ENCODE measurements around the gene GTF3C5.
"Not testable (repeated sequence)": the region's sequence is repeated elsewhere in the genome, so short reads cannot be mapped to it uniquely, and the experiment has no call there.

Gene GTF3C5

DNA sequence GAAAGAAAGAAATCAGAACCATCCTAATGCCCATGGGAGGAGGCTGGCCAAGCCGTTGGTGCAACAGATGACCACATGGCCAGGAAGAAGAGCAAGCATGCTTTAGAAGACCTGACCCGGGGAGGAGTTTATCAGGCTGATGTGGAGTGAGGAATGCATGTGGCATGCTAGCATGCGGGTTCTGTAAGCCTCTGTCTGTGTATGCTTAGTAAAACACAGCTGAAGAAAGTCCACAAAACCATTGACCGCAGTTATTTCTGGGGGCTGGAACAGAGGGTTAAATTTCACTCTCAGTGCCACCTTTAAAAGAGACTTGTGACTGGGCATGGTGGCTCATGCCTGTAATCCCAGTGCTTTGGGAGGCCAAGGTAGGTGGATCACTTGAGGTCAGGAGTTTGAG lies 33.2 kb upstream of the GTF3C5 start:
- DNase-seq, result no peak

DNA sequence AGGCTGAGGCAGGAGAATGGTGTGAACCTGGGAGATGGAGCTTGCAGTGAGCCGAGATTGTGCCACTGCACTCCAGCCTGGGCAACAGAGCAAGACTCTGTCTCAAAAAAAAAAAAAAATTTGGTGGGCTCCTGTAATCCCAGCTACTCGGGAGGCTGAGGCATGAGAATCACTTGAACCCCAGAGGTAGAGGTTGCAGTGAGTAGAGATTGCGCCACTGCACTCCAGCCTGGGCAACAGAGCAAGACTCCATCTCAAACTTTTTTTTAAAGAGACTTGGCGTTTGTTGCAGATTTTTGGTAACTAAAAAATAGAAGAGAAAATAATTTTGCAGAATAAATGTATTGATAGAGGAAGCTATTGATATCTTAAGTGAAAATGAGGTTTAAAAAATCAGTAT lies 32.6 kb upstream of the GTF3C5 start:
- not testable (repeated sequence) for DNase-seq

GRCh38 chr9:132998831-132999635 lies 31.8 kb upstream of the GTF3C5 start:
- no peak for DNase-seq

DNA sequence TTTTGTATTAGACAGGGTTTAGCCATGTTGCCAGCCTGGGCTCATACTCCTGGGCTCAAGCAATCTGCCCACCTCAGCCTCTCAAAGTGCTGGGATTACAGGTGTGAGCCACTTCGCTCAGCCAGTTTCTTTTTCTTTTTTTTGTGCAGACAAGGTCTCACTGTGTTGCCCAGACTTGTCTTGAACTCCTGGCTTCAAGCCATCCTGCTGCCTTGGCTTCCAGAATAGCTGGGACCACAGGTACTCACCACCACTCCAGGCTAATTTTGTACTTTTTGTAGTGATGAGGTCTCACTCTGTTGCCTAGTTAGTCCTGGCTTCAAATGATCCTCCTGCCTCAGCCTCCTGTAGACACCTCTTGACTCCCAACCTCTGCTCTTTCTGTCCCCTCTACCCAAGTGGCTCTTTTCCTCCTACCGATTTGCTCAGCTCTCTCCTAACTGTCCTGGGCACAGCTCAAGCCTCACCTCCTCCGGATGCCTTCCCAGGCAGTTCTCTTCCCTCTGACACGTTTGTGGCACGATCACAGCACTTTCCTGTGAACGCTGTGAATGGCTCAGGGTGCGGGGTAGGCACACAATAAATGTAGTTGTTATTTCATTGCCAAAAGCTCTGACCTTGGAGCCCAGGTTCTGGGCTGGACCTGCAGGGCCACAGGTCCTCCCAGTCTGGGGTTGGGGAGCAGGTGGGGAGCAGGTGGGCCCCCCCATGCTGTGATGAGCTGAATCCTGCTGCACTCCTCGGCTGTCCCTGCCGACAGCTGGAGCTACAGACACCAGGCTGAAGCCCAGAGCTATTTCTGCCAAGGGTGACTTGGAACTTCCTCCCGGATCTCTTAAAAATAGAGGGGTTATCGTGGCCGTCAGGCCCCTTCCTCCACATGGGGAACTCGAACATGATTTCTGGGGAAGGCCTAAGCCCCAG lies 28.4 kb upstream of the GTF3C5 start:
- DNase-seq, result no peak

DNA sequence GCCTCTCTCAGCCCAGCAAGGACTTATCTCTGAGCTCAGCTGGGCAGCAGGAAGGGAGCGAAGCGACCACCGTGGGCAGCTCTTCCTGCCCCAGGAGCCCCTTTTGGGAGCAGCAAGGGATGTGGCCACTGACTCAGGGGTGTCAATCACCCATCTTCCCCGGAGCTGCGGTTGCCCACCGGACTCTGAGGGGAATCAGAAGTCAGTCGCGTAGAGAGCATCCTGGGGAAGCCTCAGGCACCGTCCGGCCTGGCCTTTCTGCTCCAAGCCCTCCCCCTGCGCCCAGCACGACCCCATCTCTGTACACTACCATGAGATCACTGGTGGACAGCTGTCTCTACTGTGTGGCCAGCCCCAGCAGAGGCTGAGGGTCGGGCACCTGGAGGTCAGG lies 27.7 kb upstream of the GTF3C5 start:
- DNase-seq, result no peak

GRCh38 chr9:133003671-133004090 lies 27.1 kb upstream of the GTF3C5 start:
- DNase-seq, result no peak

- no peak for DNase-seq
Observed at GRCh38 chr9:133004091-133004998, 26.5 kb upstream of the GTF3C5 start.

DNA sequence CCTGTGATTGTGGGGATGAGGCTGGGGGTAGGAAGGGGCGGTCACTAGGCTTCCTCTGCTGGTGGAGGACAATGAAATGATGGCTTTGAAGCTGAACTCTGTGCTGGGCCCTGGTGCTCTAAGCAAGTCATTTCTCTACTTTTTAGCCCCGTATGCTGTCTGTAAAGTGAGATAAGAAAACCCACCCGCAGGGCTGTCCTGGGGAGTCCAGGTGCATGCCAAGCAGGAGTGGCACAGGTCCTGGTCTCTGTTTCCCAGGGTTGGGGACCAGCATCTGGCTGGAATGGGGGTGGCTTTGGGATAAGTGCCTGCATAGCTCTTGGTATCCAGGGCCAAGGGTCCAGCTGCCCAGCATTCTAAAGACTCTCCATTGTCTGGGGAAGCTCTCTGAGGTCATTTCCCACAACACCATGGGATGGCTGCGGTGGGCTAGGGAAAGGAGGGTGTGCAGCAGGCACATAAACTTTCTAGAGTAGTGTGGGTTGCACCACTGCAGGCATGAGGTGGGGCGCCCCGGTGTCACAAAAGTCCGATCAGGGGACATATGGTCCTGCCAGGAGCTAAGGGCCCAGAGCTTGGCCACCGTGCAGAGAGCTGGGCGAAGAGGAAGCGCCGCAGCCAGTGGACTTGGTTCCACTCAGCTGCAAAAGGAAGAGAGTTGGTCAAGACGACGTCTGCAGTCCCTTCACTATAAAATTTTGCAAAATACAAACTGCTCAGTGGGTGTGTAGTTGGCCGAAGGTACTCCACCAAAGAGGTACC lies 25.6 kb upstream of the GTF3C5 start:
- DNase-seq, result no peak

DNA sequence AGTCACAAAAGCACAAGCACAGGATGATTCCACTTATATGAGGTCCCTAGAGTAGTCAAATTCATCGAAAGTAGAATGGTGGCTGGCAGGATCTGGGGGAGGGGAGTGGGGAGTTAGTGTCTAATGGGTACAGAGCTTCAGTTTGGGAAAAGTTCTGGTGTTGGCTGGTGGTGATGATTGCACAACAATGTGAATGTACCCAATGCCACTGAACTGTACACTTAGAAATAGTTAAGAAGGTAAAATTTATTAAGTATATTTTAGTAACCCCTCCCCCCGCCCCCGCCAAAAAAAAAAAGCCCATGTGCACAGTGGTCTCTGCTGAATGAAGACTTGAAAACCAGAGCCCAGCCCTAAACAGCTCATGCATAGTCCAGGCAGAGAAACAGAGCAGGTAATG lies 24.8 kb upstream of the GTF3C5 start:
- DNase-seq, result no peak

DNA sequence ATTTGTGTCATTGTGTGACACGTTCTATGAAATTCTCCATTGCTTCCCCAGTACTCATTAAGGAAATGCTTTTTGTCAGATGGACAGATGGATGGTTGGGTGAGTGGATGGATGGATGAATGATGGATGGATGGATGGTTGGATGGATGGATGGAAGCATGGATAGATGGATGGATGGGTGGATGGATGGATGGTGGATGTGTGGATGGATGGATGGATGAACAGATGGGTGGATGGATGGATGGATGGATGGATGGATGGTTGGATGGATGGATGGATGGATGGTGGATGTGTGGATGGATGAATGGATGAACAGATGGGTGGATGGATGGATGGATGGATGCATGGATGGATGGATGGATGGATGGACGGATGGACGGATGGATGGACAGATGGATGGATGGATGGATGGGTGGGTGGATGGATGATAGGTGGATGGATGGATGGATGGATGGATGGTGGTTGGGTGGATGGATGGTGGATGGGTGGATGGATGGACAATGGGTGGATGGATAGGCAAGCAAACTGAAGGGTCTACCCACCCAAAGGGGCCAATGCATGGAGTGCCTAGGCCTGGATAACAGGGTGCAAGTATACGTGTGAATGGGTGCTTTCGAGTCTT lies 24.0 kb upstream of the GTF3C5 start:
- DNase-seq, result no peak

GRCh38 chr9:133008406-133008805 lies 22.4 kb upstream of the GTF3C5 start:
- DNase-seq, result no peak

- no peak for DNase-seq
Observed at GRCh38 chr9:133008824-133009223, 22.0 kb upstream of the GTF3C5 start.

DNA sequence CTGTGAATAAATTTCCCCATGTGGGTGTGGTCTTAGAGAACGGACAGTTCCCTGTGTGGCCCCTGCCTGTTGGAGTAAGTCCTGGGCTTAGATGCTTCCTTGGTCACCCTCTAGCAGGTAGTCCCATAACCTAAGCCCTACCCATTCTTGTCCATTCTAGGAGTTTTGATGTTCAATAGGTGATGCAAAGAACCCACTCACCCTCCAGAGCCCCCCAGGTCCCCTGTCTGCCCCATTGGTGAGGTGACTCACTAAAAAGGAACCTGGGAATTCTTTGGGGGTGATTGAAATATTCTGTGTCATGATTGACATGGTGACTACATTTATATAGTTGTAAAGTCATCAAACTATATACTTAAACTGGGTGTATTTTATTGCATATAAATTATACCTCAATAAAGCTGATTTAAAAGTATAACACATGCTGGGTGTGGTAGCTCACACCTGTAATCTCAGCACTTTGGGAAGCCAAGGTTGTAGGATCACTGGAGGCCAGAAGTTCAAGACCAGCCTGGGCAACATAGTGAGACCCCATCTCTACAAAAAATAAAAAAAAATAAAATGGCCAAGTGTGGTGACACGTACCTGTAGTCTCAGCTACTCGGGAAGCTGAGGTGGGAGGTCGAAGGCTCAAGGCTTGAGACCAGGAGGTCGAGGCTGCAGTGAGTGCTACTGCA lies 20.8 kb upstream of the GTF3C5 start:
- no peak for DNase-seq

DNA sequence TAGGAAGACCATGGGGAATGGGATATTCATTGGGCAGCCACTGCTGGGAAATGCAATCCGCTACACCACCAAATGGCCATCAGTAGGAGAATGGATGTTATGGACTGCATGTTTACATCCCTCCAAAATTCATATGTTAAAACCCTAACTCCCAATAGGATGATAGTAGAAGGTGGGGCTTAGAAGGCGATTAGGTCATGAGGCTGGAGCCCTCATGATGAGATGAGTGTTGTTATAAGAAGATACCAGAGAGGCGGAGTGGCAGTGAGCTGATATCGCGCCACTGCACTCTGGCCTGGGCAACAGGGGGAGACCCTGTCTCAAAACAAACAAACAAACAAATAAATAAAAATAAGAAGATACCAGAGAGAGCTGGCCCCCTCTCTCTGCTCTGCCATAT lies 16.1 kb upstream of the GTF3C5 start:
- DNase-seq, result no peak

DNA sequence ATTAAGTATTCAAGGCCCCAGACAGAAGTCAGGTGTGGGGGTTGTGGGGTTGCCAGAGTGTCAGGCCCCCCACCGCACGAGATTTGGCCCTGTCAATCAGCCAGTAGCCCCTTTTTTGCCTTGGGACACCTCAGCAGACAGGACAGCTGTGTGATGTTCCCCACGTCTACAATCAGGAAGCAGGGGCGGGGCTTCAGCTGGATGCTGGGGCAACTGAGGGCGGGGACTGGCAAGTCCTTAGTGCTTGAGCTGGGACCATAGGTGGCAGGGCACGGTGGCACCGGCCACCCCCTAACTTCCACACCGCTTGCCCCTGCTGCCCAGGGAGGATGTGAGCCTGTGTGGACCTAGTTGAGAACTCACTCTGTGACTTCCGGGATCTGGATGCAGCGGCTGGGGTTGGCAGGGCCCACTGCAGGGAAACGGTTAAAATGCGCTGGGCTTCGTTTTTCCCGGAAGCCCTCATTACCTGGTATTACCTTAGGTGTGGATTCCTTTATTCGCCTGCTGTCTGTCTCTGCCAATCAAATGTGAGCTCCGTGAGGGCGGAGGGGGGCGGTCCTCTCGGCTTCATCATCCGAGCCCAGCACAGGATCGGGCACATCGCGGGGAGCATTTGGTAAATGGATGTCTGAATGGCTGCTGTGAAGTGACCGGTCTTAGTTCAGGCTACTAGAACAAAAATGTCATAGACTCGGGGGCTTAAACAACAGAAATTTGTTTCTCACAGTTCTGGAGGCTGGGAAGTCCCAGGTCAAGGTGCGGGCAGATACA lies 7.5 kb upstream of the GTF3C5 start:
- DNase-seq, result peak in 1 of 4 experiments; percentile 11

DNA sequence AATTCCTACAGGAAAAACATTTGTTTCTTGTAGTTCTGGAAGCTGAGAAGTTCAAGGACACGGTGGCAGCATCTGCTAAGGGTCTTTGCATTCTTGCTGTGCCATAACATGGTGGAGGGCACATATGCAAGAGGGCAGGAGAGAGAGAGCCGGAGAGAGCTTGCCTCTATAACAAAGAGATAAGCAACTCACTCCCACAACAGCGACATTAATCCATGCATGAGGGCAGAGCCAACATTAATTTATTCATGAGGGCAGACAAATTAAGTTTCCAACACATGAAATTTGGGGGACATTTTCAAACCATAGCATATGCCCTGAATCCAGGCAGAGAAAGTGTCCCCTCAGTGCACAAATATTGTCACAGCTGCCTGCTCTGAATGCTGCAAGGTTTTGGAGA lies 4.4 kb upstream of the GTF3C5 start:
- DNase-seq, result no peak

DNA sequence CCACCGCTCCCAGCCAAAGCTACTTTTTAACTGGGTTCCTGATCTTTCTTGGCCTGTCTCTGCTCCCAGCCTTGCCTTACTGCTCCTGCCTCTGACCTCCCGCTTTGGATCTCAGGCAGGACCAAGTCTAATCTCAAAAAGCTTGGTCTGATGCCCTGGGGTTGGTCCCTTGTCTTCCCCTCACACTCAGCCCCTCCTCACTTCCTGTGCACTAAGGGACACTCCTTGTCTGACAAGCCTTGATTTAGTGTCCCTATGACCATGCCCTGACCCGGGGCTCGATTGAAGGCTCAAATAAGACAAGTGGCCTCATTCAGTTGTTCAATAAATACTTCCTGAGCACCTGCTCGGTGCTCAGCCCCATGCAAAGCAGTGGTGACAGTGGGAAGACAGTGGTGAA lies 3.7 kb upstream of the GTF3C5 start:
- no peak for DNase-seq

DNA sequence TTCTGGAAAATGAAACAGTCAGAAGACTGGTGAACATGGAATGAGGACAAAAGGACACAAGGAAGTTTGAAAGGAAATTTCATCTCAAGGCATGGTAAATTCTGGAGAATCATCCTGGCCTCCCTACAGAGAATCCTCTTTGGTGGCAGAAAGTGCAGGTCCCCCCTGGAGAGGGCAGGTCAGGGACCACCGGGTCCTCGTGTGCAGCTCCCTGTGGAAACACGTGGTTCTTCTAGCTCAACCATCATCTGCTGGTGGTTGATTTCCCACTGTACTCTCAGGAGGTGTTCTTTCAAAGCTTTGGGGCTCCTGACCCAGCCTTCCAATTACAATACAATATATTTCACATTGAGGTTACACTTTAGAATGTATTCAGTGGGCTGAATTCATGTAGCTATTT lies 2.6 kb upstream of the GTF3C5 start:
- DNase-seq, result no peak

DNA sequence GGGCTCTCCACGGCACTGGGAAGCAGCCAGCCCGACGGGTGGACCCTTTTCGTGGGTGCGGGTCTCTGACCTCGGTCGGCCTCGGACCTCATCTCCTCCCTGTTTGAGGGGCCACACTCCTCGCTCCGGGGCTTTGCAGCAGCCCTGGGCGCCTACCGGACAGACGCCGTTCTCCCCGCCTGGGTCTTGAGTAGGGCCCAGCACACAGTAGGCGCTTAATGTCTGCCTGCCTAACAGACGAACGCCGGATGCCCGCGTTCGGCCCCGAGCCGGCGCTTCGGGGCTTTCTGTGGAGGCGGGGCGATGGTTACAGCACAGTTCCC lies 842 bp upstream of the GTF3C5 start:
- DNase-seq, result no peak

DNA sequence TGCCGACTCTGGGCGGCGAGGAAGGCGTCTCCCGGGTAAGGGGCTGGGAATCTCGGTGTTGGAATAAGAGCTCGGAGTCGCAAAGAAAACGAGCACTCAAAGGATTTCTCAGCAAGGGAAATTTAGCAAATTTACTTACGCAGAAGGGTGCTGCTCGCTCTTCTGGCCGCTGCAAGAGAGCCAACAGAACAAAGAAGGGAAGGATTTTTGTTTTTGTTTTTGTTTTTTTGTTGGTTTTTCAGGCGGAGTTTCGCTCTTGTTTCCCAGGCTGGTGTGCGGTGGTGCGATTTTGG lies 279 bp downstream of the GTF3C5 start:
- DNase-seq, result no peak

DNA sequence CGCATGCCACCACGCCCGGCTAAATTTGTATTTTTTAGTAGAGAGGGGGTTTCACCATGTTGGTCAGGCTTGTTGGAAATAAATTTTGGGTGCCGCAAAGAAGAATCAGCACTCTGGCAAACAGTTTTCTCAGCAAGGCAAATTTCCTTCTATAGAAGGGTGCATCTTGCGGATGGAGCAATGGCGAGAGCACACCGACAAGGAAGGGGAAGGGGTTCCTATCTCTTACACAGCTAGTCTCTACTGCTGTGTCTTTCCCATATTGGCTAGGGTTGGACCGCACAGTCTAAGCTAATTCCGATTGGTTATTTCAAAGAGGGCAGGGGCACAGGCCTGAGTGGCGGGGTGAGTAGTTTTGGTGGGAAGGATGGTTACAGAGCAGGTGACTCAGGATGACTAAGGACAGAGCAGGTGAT lies 707 bp downstream of the GTF3C5 start:
- no peak for DNase-seq

Measured in activated CD4-positive, CD25-positive, alpha-beta regulatory T cell (primary cell).